PC-9 (cell line): ENCODE results near the gene KRT82. TPM values are rescaled to one million over a fixed set of nuclear protein-coding genes. Genes with fewer than 3 reads are reported as not detected.

Experiments used
- BruUV-seq: library from RNA; stranded (reverse); fragments of 400-500 nt; replicated peaks from 2 replicates; lab custom pipeline; 2021; lab: Mats Ljungman, UMichigan
- CTCF ChIA-PET: fragments of 300-600 bp; sonication (Branson Sonifier 250); formaldehyde crosslinking; loops from one replicate; lab custom pipeline; 2022; ENCODE audit warnings: antibody characterized with exemption; lab: Charles Lee
- POLR2A ChIA-PET: fragments of 300-600 bp; sonication (Branson Sonifier 250); formaldehyde crosslinking; loops from one replicate; lab custom pipeline; 2022; ENCODE audit warnings: antibody characterized with exemption; ENCODE audit not compliant: unreplicated experiment; lab: Charles Lee
- DNase-seq, 2 experiments: peaks; one replicate each; pipeline versions ENCODE4 v3.0.0 to v3.0.0-alpha.2; 2015 to 2022; ENCODE audit warnings: mixed read lengths in 1 of 2
- H2AFZ ChIP-seq: fragments of 200-600 bp; sonication (generic); 2 replicates; pipeline ENCODE4 v1.8.1; 2017; ENCODE audit warnings: antibody characterized with exemption
- H3F3A ChIP-seq: fragments of 200-600 bp; sonication (generic); 2 replicates; pipeline ENCODE4 v1.8.1; 2017; ENCODE audit warnings: antibody characterized with exemption, mild to moderate bottlenecking, low read depth; ENCODE audit not compliant: insufficient read depth
- H3K27ac ChIP-seq: fragments of 200-600 bp; sonication (generic); 2 replicates; pipeline ENCODE4 v1.6.1; 2016; ENCODE audit warnings: mixed run types
- H3K27me3 ChIP-seq: fragments of 200-600 bp; sonication (generic); 2 replicates; pipeline ENCODE4 v1.6.1; 2016; ENCODE audit warnings: low read depth, mixed run types; ENCODE audit not compliant: insufficient read depth
- H3K36me3 ChIP-seq: fragments of 200-600 bp; sonication (generic); 2 replicates; pipeline ENCODE4 v1.6.1; 2016; ENCODE audit warnings: low read depth, mixed run types
- H3K4me1 ChIP-seq: fragments of 200-600 bp; sonication (generic); replicated peaks from 2 replicates; pipeline ENCODE4 v1.6.1; 2016; ENCODE audit warnings: mixed run types; ENCODE audit not compliant: insufficient read depth
- H3K4me2 ChIP-seq: fragments of 200-600 bp; sonication (generic); 2 replicates; pipeline ENCODE4 v1.6.1; 2017; ENCODE audit warnings: mixed run types
- H3K4me3 ChIP-seq: fragments of 200-600 bp; sonication (generic); 2 replicates; pipeline ENCODE4 v1.6.1; 2016; ENCODE audit warnings: mixed run types
- H3K79me2 ChIP-seq: fragments of 200-600 bp; sonication (generic); 2 replicates; pipeline ENCODE4 v1.6.1; 2017; ENCODE audit warnings: low read depth, mixed run types
- H3K9me2 ChIP-seq: fragments of 200-600 bp; sonication (generic); 2 replicates; pipeline ENCODE4 v1.8.1; 2017; ENCODE audit warnings: mild to moderate bottlenecking; ENCODE audit not compliant: insufficient read depth
- H3K9me3 ChIP-seq: fragments of 200-600 bp; sonication (generic); 2 replicates; pipeline ENCODE4 v1.8.1; 2016; ENCODE audit warnings: low read depth; ENCODE audit not compliant: insufficient read depth
- H4K20me1 ChIP-seq: fragments of 200-600 bp; sonication (generic); 2 replicates; pipeline ENCODE4 v1.8.1; 2017; ENCODE audit not compliant: insufficient read depth
- EZH2 ChIP-seq: fragments of 200-600 bp; sonication (generic); IDR thresholded peaks from 2 replicates; pipeline ENCODE4 v1.8.0; 2017; ENCODE audit warnings: antibody characterized with exemption, low read depth
- intact Hi-C: fragments of 100-400 bp; cut with micrococcal nuclease; formaldehyde crosslinking; loops from one replicate; pipeline ENCODE4 v1.10.0; 2022; ENCODE audit not compliant: unreplicated experiment
- total RNA-seq: library from RNA; stranded (reverse); gene quantifications from 2 replicates; pipeline ENCODE4 v1.2.3, GENCODE V29; 2021
- TF ChIP-seq, protein P1 (sequence below): fragments of 200-600 bp; sonication (generic); conservative IDR thresholded peaks from 2 replicates; pipeline ENCODE4 v1.6.1; 2017; ENCODE audit warnings: mixed run types, antibody characterized with exemption, mild to moderate bottlenecking, moderate library complexity

Gene KRT82
- total RNA-seq, 1 experiment from 2014 or later, result not detected

DNA sequence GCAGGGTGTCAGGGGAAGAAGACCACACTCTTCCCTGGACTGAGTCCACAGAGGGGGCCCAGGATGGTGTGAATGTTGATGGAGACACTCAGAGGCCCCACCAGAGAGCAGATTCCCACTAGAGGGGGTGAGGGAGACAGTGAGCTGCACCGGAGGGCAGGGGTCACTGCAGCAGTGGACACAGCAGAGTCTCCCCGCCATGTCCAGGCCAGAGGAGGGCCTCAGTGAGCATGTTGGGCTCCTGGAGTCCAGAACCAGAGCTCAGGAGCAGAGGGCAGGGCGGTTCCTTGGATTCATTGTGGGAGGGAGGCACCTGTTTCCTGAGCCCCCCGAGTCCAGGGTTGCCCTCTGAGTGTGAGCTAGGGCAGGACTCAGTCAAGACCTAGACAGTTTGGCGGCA lies 1.8 kb upstream of the KRT82 start:
- CTCF ChIA-PET, result interaction anchor here (0.7 kb wide), 1 partner anchor 281 kb away, joined by 3 read pairs; no protein-coding TSS in a partner anchor
- Histone ChIP-seq H3F3A (no peaks in the 10 kb centered on the region), H3K4me1 (no peaks in the 10 kb centered on the region), H3K79me2 (no peaks in the 10 kb centered on the region), H3K4me3 (no peak overlapping the region), H2AFZ (no peak overlapping the region), H3K36me3 (no peaks in the 10 kb centered on the region), H3K27me3 (no peaks in the 10 kb centered on the region), H3K27ac (no peak overlapping the region), H3K9me3 (no peaks in the 10 kb centered on the region), H4K20me1 (no peaks in the 10 kb centered on the region), H3K9me2 (no peaks in the 10 kb centered on the region), H3K4me2 (no peak overlapping the region)
- no peak for DNase-seq
- intact Hi-C loops, result no loop called here
- POLR2A ChIA-PET, result no interaction called here
- no TSS peak for BruUV-seq
- TF ChIP-seq, protein P1, sequence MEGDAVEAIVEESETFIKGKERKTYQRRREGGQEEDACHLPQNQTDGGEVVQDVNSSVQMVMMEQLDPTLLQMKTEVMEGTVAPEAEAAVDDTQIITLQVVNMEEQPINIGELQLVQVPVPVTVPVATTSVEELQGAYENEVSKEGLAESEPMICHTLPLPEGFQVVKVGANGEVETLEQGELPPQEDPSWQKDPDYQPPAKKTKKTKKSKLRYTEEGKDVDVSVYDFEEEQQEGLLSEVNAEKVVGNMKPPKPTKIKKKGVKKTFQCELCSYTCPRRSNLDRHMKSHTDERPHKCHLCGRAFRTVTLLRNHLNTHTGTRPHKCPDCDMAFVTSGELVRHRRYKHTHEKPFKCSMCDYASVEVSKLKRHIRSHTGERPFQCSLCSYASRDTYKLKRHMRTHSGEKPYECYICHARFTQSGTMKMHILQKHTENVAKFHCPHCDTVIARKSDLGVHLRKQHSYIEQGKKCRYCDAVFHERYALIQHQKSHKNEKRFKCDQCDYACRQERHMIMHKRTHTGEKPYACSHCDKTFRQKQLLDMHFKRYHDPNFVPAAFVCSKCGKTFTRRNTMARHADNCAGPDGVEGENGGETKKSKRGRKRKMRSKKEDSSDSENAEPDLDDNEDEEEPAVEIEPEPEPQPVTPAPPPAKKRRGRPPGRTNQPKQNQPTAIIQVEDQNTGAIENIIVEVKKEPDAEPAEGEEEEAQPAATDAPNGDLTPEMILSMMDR, result no peak
- TF ChIP-seq EZH2, result no peak

DNA sequence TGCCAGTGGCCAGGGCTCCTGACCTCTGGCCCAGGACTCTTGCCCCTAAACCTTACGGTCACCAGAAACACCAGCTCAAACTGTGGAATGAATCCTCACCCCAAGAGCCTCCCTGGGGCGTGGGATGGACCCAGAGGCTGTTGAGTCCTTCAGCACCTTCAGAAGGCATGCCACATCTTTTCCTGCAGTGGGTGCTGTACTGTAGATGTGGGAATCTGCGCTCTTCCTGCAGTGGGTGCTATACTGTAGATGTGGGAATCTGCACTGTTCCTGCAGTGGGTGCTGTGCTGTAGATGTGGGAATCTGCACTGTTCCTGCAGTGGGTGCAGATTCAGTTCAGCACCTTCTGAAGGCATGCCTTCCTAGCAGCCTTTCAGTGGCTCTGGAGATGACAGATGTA lies 1.2 kb downstream of the KRT82 start:
- no peak overlapping the region for H3K27ac ChIP-seq
- no peak for DNase-seq
- intact Hi-C loops, result no loop called here
- no peak overlapping the region for H3K4me3 ChIP-seq
- CTCF ChIA-PET, result no interaction called here
- H3K9me2 ChIP-seq, result no peaks in the 10 kb centered on the region
- POLR2A ChIA-PET, result no interaction called here
- no peak overlapping the region for H3K4me2 ChIP-seq
- TF ChIP-seq, protein P1, result no peak
- TF ChIP-seq EZH2, result no peak
- BruUV-seq, result no TSS peak
- no peaks in the 10 kb centered on the region for H3K4me1 ChIP-seq
- H4K20me1 ChIP-seq, result no peaks in the 10 kb centered on the region
- H2AFZ ChIP-seq, result no peak overlapping the region
- H3K36me3 ChIP-seq, result no peaks in the 10 kb centered on the region
- H3K79me2 ChIP-seq, result no peaks in the 10 kb centered on the region
- H3F3A ChIP-seq, result no peaks in the 10 kb centered on the region
- no peaks in the 10 kb centered on the region for H3K27me3 ChIP-seq
- H3K9me3 ChIP-seq, result no peaks in the 10 kb centered on the region

DNA sequence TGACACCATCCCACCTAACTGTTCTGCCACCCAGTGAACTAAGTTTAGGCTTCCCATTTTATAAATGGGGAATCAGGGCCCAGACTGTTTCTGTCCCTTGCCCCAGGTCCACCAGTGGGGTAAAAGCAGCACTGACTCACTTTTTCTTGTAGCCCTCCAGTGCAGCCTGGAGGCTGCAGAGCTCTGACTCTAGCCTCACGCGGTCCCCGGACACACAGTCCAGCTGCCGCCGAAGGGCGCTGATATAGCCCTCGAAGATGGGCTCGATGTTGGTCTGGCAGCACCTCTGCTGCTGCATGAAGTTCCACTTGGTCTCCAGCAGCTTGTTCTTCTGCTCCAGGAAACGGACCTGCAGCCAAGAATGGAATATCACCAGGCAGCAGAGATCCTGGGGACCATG lies 2.6 kb downstream of the KRT82 start:
- CTCF ChIA-PET, result no interaction called here
- no TSS peak for BruUV-seq
- Histone ChIP-seq H3K9me3 (no peaks in the 10 kb centered on the region), H3K79me2 (no peaks in the 10 kb centered on the region), H3K27ac (no peak overlapping the region), H3K4me2 (no peak overlapping the region), H2AFZ (no peak overlapping the region), H3K4me3 (no peak overlapping the region), H3K36me3 (no peaks in the 10 kb centered on the region), H3K9me2 (no peaks in the 10 kb centered on the region), H3F3A (no peaks in the 10 kb centered on the region), H4K20me1 (no peaks in the 10 kb centered on the region), H3K4me1 (peaks cover 8% of the 10 kb centered on the region), H3K27me3 (no peaks in the 10 kb centered on the region)
- POLR2A ChIA-PET, result interaction anchor here (0.6 kb wide), 1 partner anchor 118 kb away, joined by 3 read pairs; no protein-coding TSS in a partner anchor
- TF ChIP-seq, protein P1, result no peak
- no peak for TF ChIP-seq EZH2
- intact Hi-C loops, result no loop called here
- DNase-seq, result no peak
